ENCODE measurements around the gene FLYWCH1.
A peak's percentile ranks its signal among the peaks of the same experiment; 100 is the strongest.
"Not testable (repeated sequence)": the region's sequence is repeated elsewhere in the genome, so short reads cannot be mapped to it uniquely, and the experiment has no call there.

The FLYWCH1 gene

DNA sequence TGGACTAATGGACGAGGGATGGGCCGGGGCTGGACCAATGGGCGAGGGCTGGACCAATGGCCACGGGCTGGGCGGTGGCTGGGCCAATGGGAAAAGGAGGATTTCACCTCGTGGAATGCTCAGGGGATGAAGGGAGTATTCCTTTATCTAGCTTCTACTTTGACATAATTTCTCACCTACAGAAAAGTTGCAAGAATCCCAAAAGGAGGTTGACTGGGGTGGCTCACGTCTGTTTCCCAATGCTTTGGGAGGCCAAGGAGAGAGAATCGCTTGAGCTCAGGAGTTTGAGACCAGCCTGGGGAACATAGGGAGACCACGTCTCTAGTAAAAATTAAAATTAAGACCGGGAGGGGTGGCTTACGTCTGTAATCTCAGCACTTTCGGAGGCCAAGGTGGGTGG is 5.7 kb upstream of the FLYWCH1 start:
- TF ChIP-seq, protein P1, sequence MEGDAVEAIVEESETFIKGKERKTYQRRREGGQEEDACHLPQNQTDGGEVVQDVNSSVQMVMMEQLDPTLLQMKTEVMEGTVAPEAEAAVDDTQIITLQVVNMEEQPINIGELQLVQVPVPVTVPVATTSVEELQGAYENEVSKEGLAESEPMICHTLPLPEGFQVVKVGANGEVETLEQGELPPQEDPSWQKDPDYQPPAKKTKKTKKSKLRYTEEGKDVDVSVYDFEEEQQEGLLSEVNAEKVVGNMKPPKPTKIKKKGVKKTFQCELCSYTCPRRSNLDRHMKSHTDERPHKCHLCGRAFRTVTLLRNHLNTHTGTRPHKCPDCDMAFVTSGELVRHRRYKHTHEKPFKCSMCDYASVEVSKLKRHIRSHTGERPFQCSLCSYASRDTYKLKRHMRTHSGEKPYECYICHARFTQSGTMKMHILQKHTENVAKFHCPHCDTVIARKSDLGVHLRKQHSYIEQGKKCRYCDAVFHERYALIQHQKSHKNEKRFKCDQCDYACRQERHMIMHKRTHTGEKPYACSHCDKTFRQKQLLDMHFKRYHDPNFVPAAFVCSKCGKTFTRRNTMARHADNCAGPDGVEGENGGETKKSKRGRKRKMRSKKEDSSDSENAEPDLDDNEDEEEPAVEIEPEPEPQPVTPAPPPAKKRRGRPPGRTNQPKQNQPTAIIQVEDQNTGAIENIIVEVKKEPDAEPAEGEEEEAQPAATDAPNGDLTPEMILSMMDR (IDR thresholded peaks at IDR 0.05; ENCODE audit: borderline replicate concordance, extremely low read depth, low read length, poor library complexity, severe bottlenecking), result no peak
- no peak for TF ChIP-seq EZH2 (IDR thresholded peaks at IDR 0.05; ENCODE audit: borderline replicate concordance, low read depth, low read length, severe bottlenecking)
- no peak overlapping the region for H2AFZ ChIP-seq (ENCODE audit: low read depth, low read length)
- H3K27me3 ChIP-seq (ENCODE audit: insufficient read depth, low read length, poor library complexity), result no peaks in the 10 kb centered on the region
- H4K20me1 ChIP-seq (ENCODE audit: insufficient read depth, low read length), result no peaks in the 10 kb centered on the region
- no peak overlapping the region for H3K4me2 ChIP-seq (ENCODE audit: insufficient read depth, low read length)
- H3K4me1 ChIP-seq (ENCODE audit: insufficient read depth, low read length), result 0 out of 2 replicates have a peak, but pooled peaks cover 2% of the 10 kb centered on the region
- ATAC-seq (ENCODE audit: insufficient read depth, low read depth), result no peak
- no peak for DNase-seq
- H3K27ac ChIP-seq (ENCODE audit: low read length), result no peak overlapping the region
- H3K9ac ChIP-seq (ENCODE audit: low read depth, low read length), result no peak overlapping the region
- H3K4me3 ChIP-seq (ENCODE audit: low read depth in 1 of 2, low read length in 2 of 2), result no peak overlapping the region
- no peaks in the 10 kb centered on the region for H3K9me3 ChIP-seq (ENCODE audit: insufficient read depth, low read length, severe bottlenecking)
- no peaks in the 10 kb centered on the region for H3K79me2 ChIP-seq (ENCODE audit: insufficient read depth, low read length)
- no peaks in the 10 kb centered on the region for H3K36me3 ChIP-seq (ENCODE audit: insufficient read depth, low read length)

DNA sequence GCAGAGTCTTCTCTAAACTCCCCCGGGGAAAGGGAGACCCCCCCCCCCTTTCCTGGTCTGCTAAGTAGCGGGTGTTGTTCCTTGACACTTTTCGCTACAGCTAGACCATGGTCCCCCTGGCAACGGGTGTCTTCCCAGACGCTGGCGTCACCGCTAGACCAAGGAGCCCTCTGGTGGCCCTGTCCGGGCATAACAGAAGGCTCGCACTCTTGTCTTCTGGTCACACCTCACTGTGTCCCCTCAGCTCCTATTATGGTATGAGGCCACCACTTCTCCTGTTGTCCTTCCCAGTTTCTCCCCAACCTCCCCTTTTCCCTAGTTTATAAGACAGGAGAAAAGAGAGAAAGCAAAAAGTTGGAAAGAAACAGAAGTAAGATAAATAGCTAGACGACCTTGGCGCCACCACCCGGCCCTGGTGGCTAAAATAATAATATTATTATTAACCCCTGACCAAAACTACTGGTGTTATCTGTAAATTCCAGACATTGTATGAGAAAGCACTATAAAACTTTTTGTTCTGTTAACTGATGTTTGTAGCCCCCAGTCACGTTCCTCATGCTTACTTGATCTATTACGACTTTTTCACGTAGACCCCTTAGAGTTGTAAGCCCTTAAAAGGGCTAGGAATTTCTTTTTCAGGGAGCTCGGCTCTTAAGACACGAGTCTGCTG is 4.5 kb upstream of the FLYWCH1 start:
- H3K9me3 ChIP-seq (ENCODE audit: insufficient read depth, low read length, severe bottlenecking); H3K27ac ChIP-seq (ENCODE audit: low read length); H3K79me2 ChIP-seq (ENCODE audit: insufficient read depth, low read length); H3K4me3 ChIP-seq (ENCODE audit: low read depth in 1 of 2, low read length in 2 of 2); H4K20me1 ChIP-seq (ENCODE audit: insufficient read depth, low read length); H3K27me3 ChIP-seq (ENCODE audit: insufficient read depth, low read length, poor library complexity); H3K9ac ChIP-seq (ENCODE audit: low read depth, low read length); ATAC-seq (ENCODE audit: insufficient read depth, low read depth); H3K4me1 ChIP-seq (ENCODE audit: insufficient read depth, low read length); H3K4me2 ChIP-seq (ENCODE audit: insufficient read depth, low read length); H2AFZ ChIP-seq (ENCODE audit: low read depth, low read length); H3K36me3 ChIP-seq (ENCODE audit: insufficient read depth, low read length): not testable (repeated sequence)
- TF ChIP-seq, protein P1 (IDR thresholded peaks at IDR 0.05; ENCODE audit: borderline replicate concordance, extremely low read depth, low read length, poor library complexity, severe bottlenecking), result peak; percentile 52
- DNase-seq, result peak; percentile 56

DNA sequence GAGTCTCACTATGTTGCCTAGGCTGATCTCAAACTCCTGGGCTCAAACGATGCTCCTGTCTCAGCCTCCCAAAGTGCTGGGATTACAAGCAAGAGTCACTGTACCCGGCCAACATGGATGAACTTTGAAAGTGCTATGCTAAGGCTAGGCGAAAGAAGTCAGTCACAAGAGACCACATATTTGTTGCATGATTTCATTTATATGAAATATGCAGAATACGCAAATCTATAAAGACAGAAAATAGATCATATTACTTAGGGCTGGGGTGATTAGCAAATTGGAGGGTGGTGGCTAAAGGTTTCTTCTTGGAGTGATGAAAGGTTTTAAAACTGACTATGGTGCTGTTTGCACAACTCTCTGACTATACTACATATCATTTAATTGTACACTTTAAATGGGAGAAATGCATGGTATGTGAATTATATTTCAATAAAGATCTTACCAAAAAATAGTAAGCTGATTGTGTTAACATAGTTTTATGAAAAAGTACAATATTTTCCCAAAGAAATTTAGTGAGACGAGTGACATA is 1.2 kb upstream of the FLYWCH1 start:
- Histone ChIP-seq H3K79me2 (ENCODE audit: insufficient read depth, low read length) (peaks cover 16% of the 10 kb centered on the region), H3K27ac (ENCODE audit: low read length) (no peak overlapping the region)

More for the DNA sequence above, 1.2 kb upstream of the FLYWCH1 start:
- H2AFZ ChIP-seq (ENCODE audit: low read depth, low read length), result no peak overlapping the region
- H3K9ac ChIP-seq (ENCODE audit: low read depth, low read length), result no peak overlapping the region
- peaks cover 25% of the 10 kb centered on the region for H3K4me1 ChIP-seq (ENCODE audit: insufficient read depth, low read length)
- no peaks in the 10 kb centered on the region for H3K27me3 ChIP-seq (ENCODE audit: insufficient read depth, low read length, poor library complexity)
- H4K20me1 ChIP-seq (ENCODE audit: insufficient read depth, low read length), result no peaks in the 10 kb centered on the region
- no peak overlapping the region for H3K4me2 ChIP-seq (ENCODE audit: insufficient read depth, low read length)
- DNase-seq, result no peak
- H3K9me3 ChIP-seq (ENCODE audit: insufficient read depth, low read length, severe bottlenecking), result no peaks in the 10 kb centered on the region
- ATAC-seq (ENCODE audit: insufficient read depth, low read depth), result no peak
- no peak for TF ChIP-seq EZH2 (IDR thresholded peaks at IDR 0.05; ENCODE audit: borderline replicate concordance, low read depth, low read length, severe bottlenecking)
- TF ChIP-seq, protein P1 (IDR thresholded peaks at IDR 0.05; ENCODE audit: borderline replicate concordance, extremely low read depth, low read length, poor library complexity, severe bottlenecking), result no peak
- H3K4me3 ChIP-seq (ENCODE audit: low read depth in 1 of 2, low read length in 2 of 2), result no peak overlapping the region
- peaks cover 10% of the 10 kb centered on the region for H3K36me3 ChIP-seq (ENCODE audit: insufficient read depth, low read length)

Data from DND-41 (cell line).